Adipocyte (in vitro differentiated cells): ENCODE data around the gene MAPK1.
A peak's percentile ranks its signal among the peaks of the same experiment; 100 is the strongest.

Source experiments
- DNase-seq: peaks from one replicate; pipeline ENCODE4 v3.0.0-alpha.2; 2015; ENCODE audit warnings: low read depth
- H3K27me3 ChIP-seq: replicated peaks from 2 replicates; pipeline ENCODE4 v1.7.0; 2013; ENCODE audit warnings: mild to moderate bottlenecking, low read length, moderate library complexity; ENCODE audit not compliant: control insufficient read depth, insufficient read depth
- H3K36me3 ChIP-seq: 2 replicates; pipeline ENCODE4 v1.7.0; 2013; ENCODE audit warnings: low read length, mild to moderate bottlenecking, moderate library complexity; ENCODE audit not compliant: control insufficient read depth, insufficient read depth, severe bottlenecking
- H3K4me1 ChIP-seq: 2 replicates; pipeline ENCODE4 v1.7.0; 2013; ENCODE audit warnings: mild to moderate bottlenecking, low read length, moderate library complexity; ENCODE audit not compliant: control insufficient read depth, insufficient read depth
- H3K4me3 ChIP-seq: 2 replicates; pipeline ENCODE4 v1.7.0; 2013; ENCODE audit warnings: mild to moderate bottlenecking, low read length, moderate library complexity
- H3K9ac ChIP-seq: 2 replicates; pipeline ENCODE4 v1.7.0; 2013; ENCODE audit warnings: mild to moderate bottlenecking, low read length, moderate library complexity
- H3K9me3 ChIP-seq: 2 replicates; pipeline ENCODE4 v1.7.0; 2013; ENCODE audit warnings: mild to moderate bottlenecking, low read length, moderate library complexity; ENCODE audit not compliant: control insufficient read depth

MAPK1 gene

DNA sequence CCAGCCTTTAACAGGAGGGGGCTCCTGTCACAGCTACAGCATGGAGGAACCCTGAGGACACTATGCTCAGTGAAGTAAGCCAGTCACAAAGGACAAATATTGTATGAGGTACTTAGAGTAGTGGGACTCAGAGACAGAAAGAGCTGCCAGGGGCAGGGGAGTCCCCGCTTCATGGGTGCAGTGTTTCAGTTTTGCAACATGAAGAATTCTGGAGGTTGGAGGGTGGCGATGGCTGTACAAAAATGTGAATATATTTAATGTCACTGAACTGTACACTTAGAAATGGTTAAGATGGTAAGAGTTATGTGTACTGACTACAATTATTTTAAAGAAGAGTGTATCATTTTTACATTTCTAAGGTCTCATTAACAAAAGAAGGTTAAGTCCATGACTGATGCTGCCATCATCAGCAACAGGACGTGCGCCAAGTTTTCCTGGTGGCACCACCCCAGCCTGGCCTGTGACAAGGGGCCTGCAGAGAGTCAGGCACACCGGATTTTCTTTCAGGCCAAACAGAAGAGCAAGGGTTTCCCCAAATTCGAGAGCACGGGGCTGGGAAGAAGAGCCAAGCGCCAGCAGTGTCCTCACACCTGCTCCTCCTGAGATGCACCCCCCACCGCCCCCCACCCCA, 153.9 kb downstream of the MAPK1 start:
- H3K4me1 ChIP-seq, result peaks cover 5% of the 10 kb centered on the region
- no peaks in the 10 kb centered on the region for H3K27me3 ChIP-seq
- no peak for DNase-seq
- H3K9me3 ChIP-seq, result no peaks in the 10 kb centered on the region
- H3K9ac ChIP-seq, result peak overlapping the region; percentile 46
- no peaks in the 10 kb centered on the region for H3K36me3 ChIP-seq
- H3K4me3 ChIP-seq, result peak overlapping the region; percentile 68

GRCh38 chr22:21712751-21713427, 154.6 kb downstream of the MAPK1 start:
- DNase-seq, result peak; percentile 92
- Histone ChIP-seq H3K9ac (peak overlapping the region; percentile 46), H3K27me3 (no peaks in the 10 kb centered on the region), H3K36me3 (no peaks in the 10 kb centered on the region), H3K4me1 (peaks cover 5% of the 10 kb centered on the region), H3K9me3 (no peaks in the 10 kb centered on the region), H3K4me3 (peak overlapping the region; percentile 68)

DNA sequence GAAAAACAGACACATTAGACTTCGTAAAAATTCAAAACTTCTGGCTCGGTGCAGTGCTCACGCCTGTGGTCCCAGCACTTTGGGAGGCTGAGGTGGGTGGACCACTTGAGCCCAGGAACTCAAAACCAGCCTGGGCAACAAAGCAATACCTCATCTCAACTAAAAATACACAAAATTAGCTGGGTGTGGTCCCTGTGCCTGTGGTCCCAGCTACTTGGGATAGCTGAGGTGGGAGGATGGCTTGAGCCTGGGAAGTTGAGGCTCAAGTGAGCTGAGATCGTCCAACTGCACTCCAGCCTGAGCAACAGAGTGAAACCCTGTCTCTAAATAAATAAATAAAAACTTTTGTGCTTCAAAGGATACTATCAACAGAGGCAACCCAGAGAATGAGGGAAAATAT, 155.6 kb downstream of the MAPK1 start:
- Histone ChIP-seq H3K36me3 (no peaks in the 10 kb centered on the region), H3K27me3 (no peaks in the 10 kb centered on the region), H3K9me3 (no peaks in the 10 kb centered on the region), H3K4me3 (no peak overlapping the region), H3K9ac (no peak overlapping the region), H3K4me1 (peaks cover 5% of the 10 kb centered on the region)
- DNase-seq, result no peak

- Histone ChIP-seq H3K36me3 (no peaks in the 10 kb centered on the region), H3K4me1 (peaks cover 5% of the 10 kb centered on the region), H3K27me3 (no peaks in the 10 kb centered on the region), H3K9me3 (no peaks in the 10 kb centered on the region), H3K4me3 (no peak overlapping the region), H3K9ac (no peak overlapping the region)
- peak; percentile 8 for DNase-seq
Observed at GRCh38 chr22:21710156-21710555, 157.3 kb downstream of the MAPK1 start.

GRCh38 chr22:21709688-21710087, 157.8 kb downstream of the MAPK1 start:
- peaks cover 5% of the 10 kb centered on the region for H3K4me1 ChIP-seq
- no peaks in the 10 kb centered on the region for H3K36me3 ChIP-seq
- no peaks in the 10 kb centered on the region for H3K9me3 ChIP-seq
- H3K27me3 ChIP-seq, result no peaks in the 10 kb centered on the region
- H3K9ac ChIP-seq, result no peak overlapping the region
- no peak overlapping the region for H3K4me3 ChIP-seq
- no peak for DNase-seq

- DNase-seq, result no peak
- H3K4me3 ChIP-seq, result no peak overlapping the region
Observed at GRCh38 chr22:21708960-21709359, 158.5 kb downstream of the MAPK1 start.

DNA sequence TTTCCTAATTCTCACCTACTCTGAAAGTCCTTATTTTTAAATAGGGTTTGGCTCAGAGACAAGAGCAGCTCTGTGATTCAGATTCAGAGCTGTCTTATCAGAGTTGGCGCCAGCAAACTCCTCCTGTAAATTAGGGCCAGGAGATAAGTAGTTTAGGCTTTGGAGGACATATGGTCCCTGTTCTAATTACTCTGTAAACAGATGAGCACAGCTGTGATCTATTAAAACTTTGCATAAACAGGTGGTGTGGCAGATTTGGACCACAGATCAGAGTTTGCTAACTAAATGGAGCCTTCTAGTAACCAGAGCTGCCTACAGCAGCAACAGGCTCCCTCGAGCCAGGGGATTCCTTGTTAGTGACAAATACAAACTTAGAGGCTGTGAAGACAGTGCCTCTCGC, 159.8 kb downstream of the MAPK1 start:
- DNase-seq, result peak; percentile 3
- Histone ChIP-seq H3K36me3 (no peaks in the 10 kb centered on the region), H3K9me3 (no peaks in the 10 kb centered on the region), H3K27me3 (no peaks in the 10 kb centered on the region), H3K4me3 (no peak overlapping the region), H3K4me1 (no peaks in the 10 kb centered on the region), H3K9ac (no peak overlapping the region)

More at GRCh38 chr22:21708960-21709359, 158.5 kb downstream of the MAPK1 start:
- Histone ChIP-seq H3K9ac (no peak overlapping the region), H3K9me3 (no peaks in the 10 kb centered on the region), H3K27me3 (no peaks in the 10 kb centered on the region), H3K4me1 (peaks cover 5% of the 10 kb centered on the region), H3K36me3 (no peaks in the 10 kb centered on the region)
